HepG2 (cell line): Measurements from ENCODE around the gene MUTYH. TPM values are rescaled to one million over a fixed set of nuclear protein-coding genes. Genes with fewer than 3 reads are reported as not detected.

Experiments used
- CEBPB ChIP-seq: IDR thresholded peaks from 2 replicates; pipeline ENCODE4 v1.6.1; 2011; ENCODE audit warnings: low read depth, low read length, improper control_type of control experiment, borderline replicate concordance
- CREB1 ChIP-seq, 2 experiments: fragments of 450-650 bp in 1 of 2; IDR thresholded peaks; 2 replicates each; pipeline ENCODE4 v1.6.1; 2016 to 2017; ENCODE audit warnings: control low read depth in 1 of 2, mild to moderate bottlenecking in 1 of 2, missing compliant biosample characterization in 1 of 2, missing genetic modification characterization in 1 of 2
- ETV5 ChIP-seq: IDR thresholded peaks from 2 replicates; pipeline ENCODE4 v1.6.1; 2018; ENCODE audit warnings: missing biosample characterization, missing genetic modification reagents, inconsistent platforms, borderline replicate concordance
- FOXA1 ChIP-seq, 2 experiments: fragments of 450-650 bp in 1 of 2; sonication (generic) in 1 of 2; formaldehyde crosslinking in 1 of 2; IDR thresholded peaks; 2 replicates each; pipeline versions ENCODE4 v1.4.0 to v1.6.1; 2016 to 2020; ENCODE audit warnings: missing genetic modification reagents in 1 of 2
- GFI1 ChIP-seq: sonication (generic); formaldehyde crosslinking; IDR thresholded peaks from 2 replicates; pipeline ENCODE4 v1.5.0; 2020; ENCODE audit warnings: missing genetic modification reagents, mild to moderate bottlenecking, borderline replicate concordance
- HDAC1 ChIP-seq: sonication (generic); formaldehyde crosslinking; IDR thresholded peaks from 2 replicates; pipeline ENCODE4 v1.5.1; 2020; ENCODE audit warnings: mild to moderate bottlenecking, missing genetic modification reagents
- PHF21A ChIP-seq: sonication (generic); formaldehyde crosslinking; IDR thresholded peaks from 2 replicates; pipeline ENCODE4 v1.5.0; 2020; ENCODE audit warnings: mild to moderate bottlenecking, missing genetic modification reagents
- RXRB ChIP-seq: IDR thresholded peaks from 2 replicates; pipeline ENCODE4 v1.6.1; 2016; ENCODE audit warnings: borderline replicate concordance, missing genetic modification reagents, missing compliant biosample characterization
- ZMYM3 ChIP-seq: sonication (generic); formaldehyde crosslinking; IDR thresholded peaks from 2 replicates; pipeline ENCODE4 v1.5.1; 2020; ENCODE audit warnings: mild to moderate bottlenecking, missing genetic modification reagents
- ZNF121 ChIP-seq: sonication (generic); formaldehyde crosslinking; IDR thresholded peaks from 2 replicates; pipeline ENCODE4 v1.5.0; 2020; ENCODE audit warnings: mild to moderate bottlenecking, missing genetic modification reagents
- ZNF441 ChIP-seq: sonication (generic); formaldehyde crosslinking; IDR thresholded peaks from 2 replicates; pipeline ENCODE4 v1.7.0; 2021; ENCODE audit warnings: missing genetic modification reagents, borderline replicate concordance
- polyA plus RNA-seq, 8 experiments: library from polyadenylated mRNA; depleted of rRNA in 3 of 8; stranded (reverse) in 7 of 8; unstranded in 1 of 8; fragments of >200 nt; fragmentation: Illumina TruSeq in 4 of 8; extraction: Trizol in 4 of 8; gene quantifications; 2 replicates each; pipeline versions ENCODE4 v1.2.1 to v1.2.3, GENCODE V29; 2011 to 2016; ENCODE audit warnings: low read depth in 4 of 8, missing spikeins in 1 of 8, mixed read lengths in 1 of 8; ENCODE audit not compliant: insufficient read depth in 1 of 8
- total RNA-seq, 5 experiments: library from RNA; depleted of rRNA; stranded (reverse); fragments of >200 nt; fragmentation: Illumina TruSeq; extraction: Trizol; gene quantifications; 2 replicates each; pipeline ENCODE4 v1.2.3, GENCODE V29; 2016; ENCODE audit warnings: low read depth in 1 of 5
- TF ChIP-seq, protein P1 (sequence below): sonication (generic); formaldehyde crosslinking; IDR thresholded peaks from 2 replicates; pipeline ENCODE4 v1.5.1; 2020; ENCODE audit warnings: mild to moderate bottlenecking, missing genetic modification reagents, borderline replicate concordance
- TF ChIP-seq, protein P2 (sequence below): sonication (generic); formaldehyde crosslinking; IDR thresholded peaks from 2 replicates; pipeline ENCODE4 v1.5.0; 2020; ENCODE audit warnings: mild to moderate bottlenecking, missing genetic modification reagents
- TF ChIP-seq, protein P3 (sequence below): sonication (generic); formaldehyde crosslinking; IDR thresholded peaks from 2 replicates; pipeline ENCODE4 v1.4.0; 2020; ENCODE audit warnings: mild to moderate bottlenecking, missing genetic modification reagents, borderline replicate concordance

Gene MUTYH
- total and polyA plus RNA-seq, 2 of the 13 experiments (the other 11 are each of a cell fraction or from before 2014, with no cell fraction given), result 16.3 to 17.1 TPM

DNA sequence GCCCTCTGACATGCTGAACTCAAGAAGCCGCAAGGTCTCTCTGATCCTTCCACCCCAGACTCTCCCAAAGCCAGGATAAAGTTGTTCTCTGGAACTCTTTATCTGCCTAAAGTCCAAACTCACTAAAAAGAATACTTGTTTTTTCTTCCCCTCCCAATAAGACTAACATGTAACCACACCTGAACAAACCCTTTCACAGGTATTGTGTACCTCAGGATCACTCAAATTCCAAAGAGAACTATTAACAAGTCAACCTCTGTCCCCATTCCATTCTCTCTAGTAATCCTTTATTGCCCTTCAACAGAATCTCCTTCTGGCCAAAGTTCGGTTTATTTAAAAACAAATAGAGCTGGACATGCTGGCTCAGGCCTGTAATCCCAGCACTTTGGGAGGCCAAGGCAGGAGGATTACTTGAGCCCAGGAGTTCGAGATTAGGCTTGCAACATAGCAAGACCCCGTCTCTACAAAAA lies 4.3 kb downstream of the MUTYH start (continued):
- TF ChIP-seq, protein P1, sequence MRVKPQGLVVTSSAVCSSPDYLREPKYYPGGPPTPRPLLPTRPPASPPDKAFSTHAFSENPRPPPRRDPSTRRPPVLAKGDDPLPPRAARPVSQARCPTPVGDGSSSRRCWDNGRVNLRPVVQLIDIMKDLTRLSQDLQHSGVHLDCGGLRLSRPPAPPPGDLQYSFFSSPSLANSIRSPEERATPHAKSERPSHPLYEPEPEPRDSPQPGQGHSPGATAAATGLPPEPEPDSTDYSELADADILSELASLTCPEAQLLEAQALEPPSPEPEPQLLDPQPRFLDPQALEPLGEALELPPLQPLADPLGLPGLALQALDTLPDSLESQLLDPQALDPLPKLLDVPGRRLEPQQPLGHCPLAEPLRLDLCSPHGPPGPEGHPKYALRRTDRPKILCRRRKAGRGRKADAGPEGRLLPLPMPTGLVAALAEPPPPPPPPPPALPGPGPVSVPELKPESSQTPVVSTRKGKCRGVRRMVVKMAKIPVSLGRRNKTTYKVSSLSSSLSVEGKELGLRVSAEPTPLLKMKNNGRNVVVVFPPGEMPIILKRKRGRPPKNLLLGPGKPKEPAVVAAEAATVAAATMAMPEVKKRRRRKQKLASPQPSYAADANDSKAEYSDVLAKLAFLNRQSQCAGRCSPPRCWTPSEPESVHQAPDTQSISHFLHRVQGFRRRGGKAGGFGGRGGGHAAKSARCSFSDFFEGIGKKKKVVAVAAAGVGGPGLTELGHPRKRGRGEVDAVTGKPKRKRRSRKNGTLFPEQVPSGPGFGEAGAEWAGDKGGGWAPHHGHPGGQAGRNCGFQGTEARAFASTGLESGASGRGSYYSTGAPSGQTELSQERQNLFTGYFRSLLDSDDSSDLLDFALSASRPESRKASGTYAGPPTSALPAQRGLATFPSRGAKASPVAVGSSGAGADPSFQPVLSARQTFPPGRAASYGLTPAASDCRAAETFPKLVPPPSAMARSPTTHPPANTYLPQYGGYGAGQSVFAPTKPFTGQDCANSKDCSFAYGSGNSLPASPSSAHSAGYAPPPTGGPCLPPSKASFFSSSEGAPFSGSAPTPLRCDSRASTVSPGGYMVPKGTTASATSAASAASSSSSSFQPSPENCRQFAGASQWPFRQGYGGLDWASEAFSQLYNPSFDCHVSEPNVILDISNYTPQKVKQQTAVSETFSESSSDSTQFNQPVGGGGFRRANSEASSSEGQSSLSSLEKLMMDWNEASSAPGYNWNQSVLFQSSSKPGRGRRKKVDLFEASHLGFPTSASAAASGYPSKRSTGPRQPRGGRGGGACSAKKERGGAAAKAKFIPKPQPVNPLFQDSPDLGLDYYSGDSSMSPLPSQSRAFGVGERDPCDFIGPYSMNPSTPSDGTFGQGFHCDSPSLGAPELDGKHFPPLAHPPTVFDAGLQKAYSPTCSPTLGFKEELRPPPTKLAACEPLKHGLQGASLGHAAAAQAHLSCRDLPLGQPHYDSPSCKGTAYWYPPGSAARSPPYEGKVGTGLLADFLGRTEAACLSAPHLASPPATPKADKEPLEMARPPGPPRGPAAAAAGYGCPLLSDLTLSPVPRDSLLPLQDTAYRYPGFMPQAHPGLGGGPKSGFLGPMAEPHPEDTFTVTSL (CRISPR knock-in tag), result peak; percentile 70; the same call in 1 of the 2 replicates
- TF ChIP-seq ZNF121 (CRISPR knock-in tag) (0 out of 2 replicates have a peak, but pooled peaks have one; percentile 34), RXRB (peak; percentile 95), ZMYM3 (peak; percentile 75), FOXA1 (IDR thresholded peaks at IDR 0.05) (no peak), FOXA1 (CRISPR knock-in tag; IDR thresholded peaks at IDR 0.05) (peak; percentile 16; the same call in 1 of the 2 replicates), ETV5 (CRISPR knock-in tag) (no peak), CREB1 (IDR thresholded peaks at IDR 0.05) (no peak), CREB1 (CRISPR knock-in tag; IDR thresholded peaks at IDR 0.05) (peak; percentile 67; the same call in 1 of the 2 replicates), CEBPB (0 out of 2 replicates have a peak, but pooled peaks have one; percentile 21), GFI1 (CRISPR knock-in tag) (peak; percentile 69; the same call in 1 of the 2 replicates), ZNF441 (CRISPR knock-in tag) (peak; percentile 36; the same call in 1 of the 2 replicates), PHF21A (CRISPR knock-in tag) (peak; percentile 57), HDAC1 (CRISPR knock-in tag) (peak; percentile 70)
- TF ChIP-seq, protein P2, sequence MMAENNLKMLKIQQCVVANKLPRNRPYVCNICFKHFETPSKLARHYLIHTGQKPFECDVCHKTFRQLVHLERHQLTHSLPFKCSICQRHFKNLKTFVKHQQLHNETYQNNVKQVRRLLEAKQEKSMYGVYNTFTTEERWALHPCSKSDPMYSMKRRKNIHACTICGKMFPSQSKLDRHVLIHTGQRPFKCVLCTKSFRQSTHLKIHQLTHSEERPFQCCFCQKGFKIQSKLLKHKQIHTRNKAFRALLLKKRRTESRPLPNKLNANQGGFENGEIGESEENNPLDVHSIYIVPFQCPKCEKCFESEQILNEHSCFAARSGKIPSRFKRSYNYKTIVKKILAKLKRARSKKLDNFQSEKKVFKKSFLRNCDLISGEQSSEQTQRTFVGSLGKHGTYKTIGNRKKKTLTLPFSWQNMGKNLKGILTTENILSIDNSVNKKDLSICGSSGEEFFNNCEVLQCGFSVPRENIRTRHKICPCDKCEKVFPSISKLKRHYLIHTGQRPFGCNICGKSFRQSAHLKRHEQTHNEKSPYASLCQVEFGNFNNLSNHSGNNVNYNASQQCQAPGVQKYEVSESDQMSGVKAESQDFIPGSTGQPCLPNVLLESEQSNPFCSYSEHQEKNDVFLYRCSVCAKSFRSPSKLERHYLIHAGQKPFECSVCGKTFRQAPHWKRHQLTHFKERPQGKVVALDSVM (CRISPR knock-in tag), result peak; percentile 99
- TF ChIP-seq, protein P3, sequence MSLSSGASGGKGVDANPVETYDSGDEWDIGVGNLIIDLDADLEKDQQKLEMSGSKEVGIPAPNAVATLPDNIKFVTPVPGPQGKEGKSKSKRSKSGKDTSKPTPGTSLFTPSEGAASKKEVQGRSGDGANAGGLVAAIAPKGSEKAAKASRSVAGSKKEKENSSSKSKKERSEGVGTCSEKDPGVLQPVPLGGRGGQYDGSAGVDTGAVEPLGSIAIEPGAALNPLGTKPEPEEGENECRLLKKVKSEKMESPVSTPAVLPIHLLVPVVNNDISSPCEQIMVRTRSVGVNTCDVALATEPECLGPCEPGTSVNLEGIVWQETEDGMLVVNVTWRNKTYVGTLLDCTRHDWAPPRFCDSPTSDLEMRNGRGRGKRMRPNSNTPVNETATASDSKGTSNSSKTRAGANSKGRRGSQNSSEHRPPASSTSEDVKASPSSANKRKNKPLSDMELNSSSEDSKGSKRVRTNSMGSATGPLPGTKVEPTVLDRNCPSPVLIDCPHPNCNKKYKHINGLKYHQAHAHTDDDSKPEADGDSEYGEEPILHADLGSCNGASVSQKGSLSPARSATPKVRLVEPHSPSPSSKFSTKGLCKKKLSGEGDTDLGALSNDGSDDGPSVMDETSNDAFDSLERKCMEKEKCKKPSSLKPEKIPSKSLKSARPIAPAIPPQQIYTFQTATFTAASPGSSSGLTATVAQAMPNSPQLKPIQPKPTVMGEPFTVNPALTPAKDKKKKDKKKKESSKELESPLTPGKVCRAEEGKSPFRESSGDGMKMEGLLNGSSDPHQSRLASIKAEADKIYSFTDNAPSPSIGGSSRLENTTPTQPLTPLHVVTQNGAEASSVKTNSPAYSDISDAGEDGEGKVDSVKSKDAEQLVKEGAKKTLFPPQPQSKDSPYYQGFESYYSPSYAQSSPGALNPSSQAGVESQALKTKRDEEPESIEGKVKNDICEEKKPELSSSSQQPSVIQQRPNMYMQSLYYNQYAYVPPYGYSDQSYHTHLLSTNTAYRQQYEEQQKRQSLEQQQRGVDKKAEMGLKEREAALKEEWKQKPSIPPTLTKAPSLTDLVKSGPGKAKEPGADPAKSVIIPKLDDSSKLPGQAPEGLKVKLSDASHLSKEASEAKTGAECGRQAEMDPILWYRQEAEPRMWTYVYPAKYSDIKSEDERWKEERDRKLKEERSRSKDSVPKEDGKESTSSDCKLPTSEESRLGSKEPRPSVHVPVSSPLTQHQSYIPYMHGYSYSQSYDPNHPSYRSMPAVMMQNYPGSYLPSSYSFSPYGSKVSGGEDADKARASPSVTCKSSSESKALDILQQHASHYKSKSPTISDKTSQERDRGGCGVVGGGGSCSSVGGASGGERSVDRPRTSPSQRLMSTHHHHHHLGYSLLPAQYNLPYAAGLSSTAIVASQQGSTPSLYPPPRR (CRISPR knock-in tag), result 0 out of 2 replicates have a peak, but pooled peaks have one; percentile 39
